Endodermal cell (in vitro differentiated cells): ENCODE data around the gene MRAP. TPM values are rescaled to one million over a fixed set of nuclear protein-coding genes. Genes with fewer than 3 reads are reported as not detected.

ENCODE experiments used
- DNase-seq: peaks from one replicate; pipeline ENCODE4 v3.0.0-alpha.2; 2017
- H3K27ac ChIP-seq: 2 replicates; pipeline ENCODE4 v1.5.1; 2013; ENCODE audit warnings: mild to moderate bottlenecking, low read depth, low read length, moderate library complexity
- H3K27me3 ChIP-seq: 2 replicates; pipeline ENCODE4 v1.6.1; 2013; ENCODE audit warnings: mild to moderate bottlenecking, low read length, moderate library complexity; ENCODE audit not compliant: insufficient read depth, control insufficient read depth, poor library complexity, severe bottlenecking
- H3K36me3 ChIP-seq: 2 replicates; pipeline ENCODE4 v1.7.0; 2013; ENCODE audit warnings: mild to moderate bottlenecking, low read length, moderate library complexity; ENCODE audit not compliant: control insufficient read depth, insufficient read depth
- H3K4me1 ChIP-seq: one replicate; pipeline ENCODE4 v1.7.0; 2013; ENCODE audit warnings: low read length; ENCODE audit not compliant: control insufficient read depth, insufficient read depth
- H3K4me3 ChIP-seq: 2 replicates; pipeline ENCODE4 v1.5.1; 2013; ENCODE audit warnings: mild to moderate bottlenecking, low read length, moderate library complexity
- H3K9ac ChIP-seq: 2 replicates; pipeline ENCODE4 v1.6.1; 2013; ENCODE audit warnings: mild to moderate bottlenecking, low read length, moderate library complexity; ENCODE audit not compliant: poor library complexity, severe bottlenecking; ENCODE audit errors: extremely low read depth
- H3K9me3 ChIP-seq: 2 replicates; pipeline ENCODE4 v1.6.1; 2013; ENCODE audit warnings: mild to moderate bottlenecking, low read length, moderate library complexity; ENCODE audit not compliant: control insufficient read depth
- H3K27ac Mint-ChIP-seq: 2 replicates; pipeline ENCODE4 v1.8.0; 2020; ENCODE audit warnings: mixed read lengths
- H3K27me3 Mint-ChIP-seq: 2 replicates; pipeline ENCODE4 v1.8.0; 2021; ENCODE audit warnings: mild to moderate bottlenecking, mixed read lengths; ENCODE audit not compliant: insufficient read depth
- H3K36me3 Mint-ChIP-seq: 2 replicates; pipeline ENCODE4 v1.8.0; 2020; ENCODE audit warnings: low read depth, mixed read lengths
- H3K4me1 Mint-ChIP-seq: 2 replicates; pipeline ENCODE4 v1.8.0; 2020; ENCODE audit warnings: mixed read lengths
- H3K4me3 Mint-ChIP-seq: 2 replicates; pipeline ENCODE4 v1.8.0; 2020; ENCODE audit warnings: mild to moderate bottlenecking, moderate library complexity, mixed read lengths
- H3K9me3 Mint-ChIP-seq: 2 replicates; pipeline ENCODE4 v1.8.0; 2020; ENCODE audit warnings: mild to moderate bottlenecking, mixed read lengths
- WGBS, 2 experiments: methylation state at CpG; one replicate each; pipeline versions ENCODE4 v1.1.5 to v1.1.7; 2013; ENCODE audit warnings: missing lambda C conversion rate in 2 of 2, mixed read lengths in 1 of 2; ENCODE audit not compliant: insufficient coverage in 1 of 2, insufficient read length in 1 of 2; 5-methylcytosine and 5-hydroxymethylcytosine counted together
- total RNA-seq, 2 donors: library from RNA; stranded (reverse); fragmentation: NEBNext Ultra II Directional in 1 of 2; extraction: Animal tissue kit (Norgen Biotek cat#: 25700) in 1 of 2; gene quantifications; 2 replicates in 1 of 2; 3 replicates in 1 of 2; pipeline ENCODE4 v1.2.1, GENCODE V29; 2021
- TF ChIP-seq, protein P1 (sequence below): fragments of 200-600 bp; sonication (generic); conservative IDR thresholded peaks from 2 replicates; pipeline ENCODE4 v1.5.0; 2021; ENCODE audit warnings: antibody characterized with exemption, mild to moderate bottlenecking

Gene MRAP
- total RNA-seq, 2 donors from 2014 or later, result not detected

DNA sequence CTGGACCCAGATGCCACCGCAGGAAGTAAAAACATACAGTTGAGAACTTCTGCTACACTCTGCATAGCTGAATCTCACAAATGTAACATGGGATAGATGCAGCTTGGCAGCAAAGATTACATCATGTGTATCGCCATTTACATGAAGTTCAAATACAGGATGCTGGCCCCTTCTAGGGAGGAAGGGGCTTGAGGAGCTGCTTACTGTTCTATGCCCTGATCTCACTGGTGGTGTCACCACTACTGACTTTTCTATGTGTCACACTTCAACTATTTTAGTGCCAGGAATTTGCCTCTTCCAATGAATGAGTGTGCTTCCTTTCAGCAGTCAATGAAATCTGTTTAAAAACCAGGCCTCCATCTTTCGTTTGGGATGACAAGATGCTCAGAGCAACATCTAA, 31.1 kb downstream of the MRAP start:
- Histone ChIP-seq H3K27me3 (no peaks in the 10 kb centered on the region), H3K4me1 (peaks cover 9% of the 10 kb centered on the region), H3K36me3 (peaks cover 73% of the 10 kb centered on the region), H3K27ac (no peak overlapping the region), H3K9ac (no peak overlapping the region), H3K4me3 (no peak overlapping the region), H3K9me3 (peaks cover 26% of the 10 kb centered on the region)
- TF ChIP-seq, protein P1, sequence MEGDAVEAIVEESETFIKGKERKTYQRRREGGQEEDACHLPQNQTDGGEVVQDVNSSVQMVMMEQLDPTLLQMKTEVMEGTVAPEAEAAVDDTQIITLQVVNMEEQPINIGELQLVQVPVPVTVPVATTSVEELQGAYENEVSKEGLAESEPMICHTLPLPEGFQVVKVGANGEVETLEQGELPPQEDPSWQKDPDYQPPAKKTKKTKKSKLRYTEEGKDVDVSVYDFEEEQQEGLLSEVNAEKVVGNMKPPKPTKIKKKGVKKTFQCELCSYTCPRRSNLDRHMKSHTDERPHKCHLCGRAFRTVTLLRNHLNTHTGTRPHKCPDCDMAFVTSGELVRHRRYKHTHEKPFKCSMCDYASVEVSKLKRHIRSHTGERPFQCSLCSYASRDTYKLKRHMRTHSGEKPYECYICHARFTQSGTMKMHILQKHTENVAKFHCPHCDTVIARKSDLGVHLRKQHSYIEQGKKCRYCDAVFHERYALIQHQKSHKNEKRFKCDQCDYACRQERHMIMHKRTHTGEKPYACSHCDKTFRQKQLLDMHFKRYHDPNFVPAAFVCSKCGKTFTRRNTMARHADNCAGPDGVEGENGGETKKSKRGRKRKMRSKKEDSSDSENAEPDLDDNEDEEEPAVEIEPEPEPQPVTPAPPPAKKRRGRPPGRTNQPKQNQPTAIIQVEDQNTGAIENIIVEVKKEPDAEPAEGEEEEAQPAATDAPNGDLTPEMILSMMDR, result no peak
- Mint-ChIP-seq H3K4me1 (peaks cover 24% of the 10 kb centered on the region), H3K36me3 (peaks cover 73% of the 10 kb centered on the region), H3K27ac (no peak overlapping the region), H3K9me3 (peaks cover 21% of the 10 kb centered on the region), H3K4me3 (no peak overlapping the region), H3K27me3 (no peaks in the 10 kb centered on the region)
- WGBS, 2 experiments, result 91 to 94% methylated on average over 2 to 3 of the region's 3 CpGs
- DNase-seq, result peak; percentile 5

DNA sequence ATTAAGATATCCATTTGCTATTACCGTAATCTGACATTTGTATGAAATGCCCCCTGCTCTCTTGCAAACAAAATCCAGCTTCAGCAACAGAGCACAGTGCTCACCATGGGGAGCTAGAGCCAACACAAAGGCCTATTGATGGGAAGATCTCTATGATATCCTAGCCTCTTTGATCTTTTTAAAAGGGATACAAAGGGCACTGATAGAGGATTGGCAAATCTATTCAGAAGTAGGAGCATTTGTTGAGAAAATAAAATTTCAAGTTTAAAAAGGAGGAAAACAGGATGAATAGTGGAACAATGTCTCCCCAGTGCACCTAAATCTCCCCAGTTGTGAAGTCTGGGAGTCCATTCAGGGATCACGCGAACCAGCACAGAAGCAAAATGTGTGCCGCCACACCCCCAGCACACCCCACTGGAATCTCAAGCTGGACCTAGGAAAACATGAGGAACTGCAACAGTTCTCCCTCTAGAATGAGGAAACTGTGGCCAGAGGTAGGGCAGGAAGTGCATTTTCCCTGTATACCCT, 32.2 kb downstream of the MRAP start:
- H3K4me1 Mint-ChIP-seq, result peaks cover 24% of the 10 kb centered on the region
- peaks cover 74% of the 10 kb centered on the region for H3K36me3 Mint-ChIP-seq
- peaks cover 26% of the 10 kb centered on the region for H3K9me3 ChIP-seq
- H3K27me3 Mint-ChIP-seq, result no peaks in the 10 kb centered on the region
- H3K36me3 ChIP-seq, result peaks cover 73% of the 10 kb centered on the region
- peak overlapping the region; percentile 24 for H3K4me3 Mint-ChIP-seq
- H3K9me3 Mint-ChIP-seq, result peaks cover 21% of the 10 kb centered on the region
- no peaks in the 10 kb centered on the region for H3K27me3 ChIP-seq
- 69 to 76% methylated on average over 2 to 4 of the region's 4 CpGs for WGBS, 2 experiments
- no peak overlapping the region for H3K9ac ChIP-seq
- peak overlapping the region; percentile 48 for H3K27ac Mint-ChIP-seq
- H3K4me1 ChIP-seq, result peaks cover 9% of the 10 kb centered on the region
- TF ChIP-seq, protein P1, result no peak
- H3K4me3 ChIP-seq, result no peak overlapping the region
- DNase-seq, result peak; percentile 59
- H3K27ac ChIP-seq, result peak overlapping the region; percentile 75

DNA sequence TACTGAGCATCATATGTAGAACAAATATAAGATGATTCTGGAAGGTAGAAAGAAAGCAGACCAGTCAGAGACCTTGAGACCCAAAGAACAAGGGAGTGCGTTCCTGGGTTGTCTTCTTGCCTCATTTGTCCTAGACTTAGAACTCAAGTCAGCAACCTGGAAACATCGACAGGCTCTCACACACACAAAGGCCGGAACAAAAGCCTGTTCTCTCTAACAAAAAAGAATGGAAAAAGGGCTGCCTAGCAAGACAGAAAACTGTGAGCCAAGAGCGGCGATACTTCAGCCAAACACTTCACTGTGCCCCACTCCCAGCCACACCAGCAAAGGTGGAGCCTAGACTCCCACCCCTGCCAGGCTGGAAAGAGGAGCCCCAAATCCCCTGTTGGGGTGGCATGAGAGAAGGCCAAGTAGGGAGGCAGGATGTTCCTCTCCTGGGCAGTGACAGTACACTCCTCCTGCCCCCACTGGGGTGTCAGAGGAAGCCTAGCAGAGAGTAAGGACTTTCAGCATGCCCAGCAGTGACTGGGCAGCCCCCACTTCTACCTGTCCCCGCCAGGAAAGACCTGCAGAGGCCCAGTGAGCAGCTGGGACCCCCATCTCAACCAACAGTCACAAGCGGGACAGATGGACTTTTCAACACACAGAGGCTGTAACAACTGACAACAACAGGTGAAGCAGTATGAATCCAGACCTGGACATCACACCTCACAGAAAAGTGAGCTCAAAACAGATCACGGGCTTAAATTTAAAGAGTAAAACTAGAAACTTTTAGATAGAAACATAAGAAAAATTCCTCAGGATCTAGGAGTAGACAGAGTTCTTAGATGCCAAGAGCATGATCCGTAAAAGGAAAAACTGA, 33.0 kb downstream of the MRAP start:
- H3K36me3 Mint-ChIP-seq, result peaks cover 74% of the 10 kb centered on the region
- no peak overlapping the region for H3K27ac Mint-ChIP-seq

More for the DNA sequence above, 33.0 kb downstream of the MRAP start:
- 85 to 89% methylated on average over 7 to 9 of the region's 9 CpGs for WGBS, 2 experiments
- Mint-ChIP-seq H3K4me3 (no peak overlapping the region), H3K27me3 (no peaks in the 10 kb centered on the region), H3K9me3 (peaks cover 21% of the 10 kb centered on the region), H3K4me1 (peaks cover 24% of the 10 kb centered on the region)
- no peak overlapping the region for H3K4me3 ChIP-seq
- H3K9ac ChIP-seq, result no peak overlapping the region
- H3K27me3 ChIP-seq, result no peaks in the 10 kb centered on the region
- peaks cover 74% of the 10 kb centered on the region for H3K36me3 ChIP-seq
- H3K4me1 ChIP-seq, result peaks cover 9% of the 10 kb centered on the region
- no peak for DNase-seq
- peaks cover 26% of the 10 kb centered on the region for H3K9me3 ChIP-seq
- peak overlapping the region; percentile 75 for H3K27ac ChIP-seq
- TF ChIP-seq, protein P1, result no peak
